HG03175 (cell line): ENCODE results near the gene ANKRD12.
"Not testable (repeated sequence)": the region's sequence is repeated elsewhere in the genome, so short reads cannot be mapped to it uniquely, and the experiment has no call there.

Source experiments
- ATAC-seq: cut with Tn5 transposase; IDR thresholded peaks from one replicate; pipeline ENCODE4 v1.9.1; 2021; ENCODE audit warnings: mild to moderate bottlenecking, moderate library complexity; ENCODE audit not compliant: unreplicated experiment

The ANKRD12 gene

GRCh38 chr18:9136315-9137155 is at the start of gene ANKRD12:
TSS of gene ANKRD12 (plus strand) at chr18:9136781. CDS start at chr18:9182433, 45,652 bp downstream.
- ATAC-seq: peak; percentile 72

DNA sequence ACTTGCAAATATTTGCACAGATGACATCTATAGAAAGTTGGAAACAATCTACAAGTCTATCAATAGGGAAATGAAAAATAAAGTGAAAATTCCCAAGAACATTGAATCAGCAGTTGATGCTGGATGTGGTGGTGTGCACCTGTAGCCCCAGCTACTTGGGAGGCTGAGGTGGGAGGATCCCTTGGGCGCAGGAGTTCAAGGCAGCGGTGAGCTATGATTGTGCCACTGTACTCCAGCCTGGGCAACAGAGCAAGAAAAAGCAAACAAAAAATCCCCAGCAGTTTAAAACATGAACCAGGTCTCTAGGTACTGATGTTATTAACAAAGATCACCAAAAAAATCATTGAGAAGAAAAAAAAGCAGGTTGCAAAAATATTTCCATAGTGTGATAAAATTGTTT is 49.4 kb upstream of the ANKRD12 start:
- ATAC-seq: no peak

DNA sequence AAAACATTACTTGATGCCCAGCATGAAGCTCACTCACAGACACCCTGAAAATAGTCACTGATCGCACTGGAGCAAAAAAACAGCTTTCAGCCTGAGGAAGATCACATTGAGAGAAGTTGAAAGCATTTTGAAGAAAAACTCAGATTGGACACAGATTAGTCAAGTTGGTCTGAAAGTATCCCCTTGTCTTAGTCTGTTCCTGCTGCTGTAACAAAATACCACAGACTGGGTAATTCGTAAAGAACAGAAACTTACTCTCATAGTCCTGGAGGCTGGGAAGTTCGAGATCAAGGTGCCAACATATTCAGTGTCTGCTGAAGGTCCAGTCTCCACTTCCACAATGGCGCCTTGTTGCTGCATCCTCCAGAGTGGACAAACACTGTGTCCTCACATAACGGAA is 48.3 kb upstream of the ANKRD12 start:
- ATAC-seq: no peak

- not testable (repeated sequence) for ATAC-seq
Measured at GRCh38 chr18:9088727-9089126, 47.9 kb upstream of the ANKRD12 start.

GRCh38 chr18:9090578-9090977 is 46.0 kb upstream of the ANKRD12 start:
- ATAC-seq: no peak

GRCh38 chr18:9091066-9091476 is 45.5 kb upstream of the ANKRD12 start:
- no peak for ATAC-seq

DNA sequence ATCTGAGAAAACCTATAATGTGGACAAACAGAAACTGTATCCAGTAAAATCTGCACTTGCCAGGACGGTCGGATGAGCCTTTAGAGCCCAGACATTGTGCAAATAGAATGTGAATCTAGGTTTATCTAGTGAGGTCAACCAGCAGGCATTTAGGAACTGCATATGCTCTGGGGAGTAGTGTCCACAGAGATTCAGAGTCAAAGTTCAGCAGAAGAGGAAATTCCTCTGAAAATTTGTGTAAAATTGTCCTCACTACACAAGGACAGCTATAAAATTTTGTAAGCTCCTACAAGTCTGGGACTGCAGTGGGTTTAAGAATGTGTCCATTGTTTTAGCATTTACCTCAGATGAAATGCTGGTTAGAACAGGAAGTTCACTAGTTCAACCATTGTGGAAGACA is 43.9 kb upstream of the ANKRD12 start:
- ATAC-seq: no peak

DNA sequence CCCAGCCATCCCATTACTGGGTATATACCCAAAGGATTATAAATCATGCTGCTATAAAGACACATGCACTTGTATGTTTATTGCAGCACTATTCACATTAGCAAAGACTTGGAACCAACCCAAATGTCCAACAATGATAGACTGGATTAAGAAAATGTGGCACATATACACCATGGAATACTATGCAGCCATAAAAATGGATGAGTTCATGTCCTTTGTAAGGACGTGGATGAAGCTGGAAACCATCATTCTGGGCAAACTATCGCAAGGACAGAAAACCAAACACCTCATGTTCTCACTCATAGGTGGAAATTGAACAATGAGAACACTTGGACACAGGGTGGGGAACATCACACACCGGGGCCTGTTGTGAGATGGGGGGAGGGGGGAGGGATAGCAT is 43.5 kb upstream of the ANKRD12 start:
- not testable (repeated sequence) for ATAC-seq

DNA sequence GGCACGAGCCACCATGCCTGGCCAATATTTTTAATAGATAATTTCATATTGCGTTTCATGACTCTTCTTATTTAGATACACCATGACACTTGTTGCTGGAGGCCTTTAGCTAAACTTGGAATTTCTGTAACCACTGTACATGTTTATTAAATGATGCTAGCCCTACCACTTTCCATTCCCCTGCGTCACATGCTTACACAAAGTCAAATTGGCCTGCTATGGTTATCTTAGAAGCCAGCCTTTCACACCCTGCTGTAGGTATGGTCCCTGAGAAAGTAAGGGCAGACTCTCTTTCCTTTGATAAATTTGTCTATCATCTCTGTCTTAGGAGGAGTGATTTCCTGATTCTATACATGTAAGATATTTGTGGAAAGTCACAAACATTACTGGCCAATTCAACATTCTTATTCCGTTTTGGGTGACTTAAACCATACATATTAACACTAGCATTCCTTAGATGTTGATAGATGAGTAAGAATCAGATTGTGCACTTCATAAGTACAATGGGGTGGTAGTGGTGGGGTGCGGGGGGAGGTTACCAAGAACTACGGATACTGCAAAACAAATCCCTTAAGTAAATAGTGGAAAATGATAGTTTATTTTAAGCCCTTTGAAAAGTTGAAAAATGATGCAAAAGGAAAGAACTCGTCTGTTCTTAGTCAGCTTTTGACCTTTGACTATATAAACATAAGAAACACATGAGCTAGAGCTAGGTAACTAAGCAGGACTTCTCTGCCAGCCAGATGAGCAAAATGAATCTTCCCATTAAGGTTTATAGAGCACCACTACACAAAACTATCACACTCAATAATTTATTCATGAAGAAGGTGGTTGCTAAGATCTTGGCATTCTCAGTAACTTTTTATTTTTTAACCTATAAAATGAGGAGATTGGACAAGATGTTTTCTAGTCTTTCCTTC is 42.0 kb upstream of the ANKRD12 start:
- no peak for ATAC-seq

- ATAC-seq: peak; percentile 92
Measured at GRCh38 chr18:9095297-9096006, 41.1 kb upstream of the ANKRD12 start.

DNA sequence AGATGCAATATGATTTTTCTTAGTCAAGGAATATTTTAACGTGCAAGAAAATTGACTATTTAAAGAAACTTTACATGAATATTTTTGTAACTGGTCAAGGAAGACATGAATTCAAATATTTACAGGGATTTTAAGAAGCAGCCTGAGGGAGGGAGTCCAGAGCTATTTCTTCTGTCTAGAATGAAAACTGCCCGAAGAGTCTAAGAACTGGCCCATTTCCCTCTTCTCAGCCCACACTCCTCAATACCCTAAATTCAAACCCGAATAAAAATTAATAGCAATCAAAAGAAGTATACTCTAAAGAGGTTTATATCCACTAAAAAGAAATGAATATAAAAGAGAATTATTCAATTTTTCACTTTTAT is 40.6 kb upstream of the ANKRD12 start:
- no peak for ATAC-seq

- no peak for ATAC-seq
Measured at GRCh38 chr18:9096685-9097084, 39.9 kb upstream of the ANKRD12 start.

- no peak for ATAC-seq
Measured at GRCh38 chr18:9097349-9097748, 39.2 kb upstream of the ANKRD12 start.

- no peak for ATAC-seq
Measured at GRCh38 chr18:9100796-9101195, 35.8 kb upstream of the ANKRD12 start.

- ATAC-seq: peak; percentile 13
Measured at GRCh38 chr18:9101730-9102507, 34.7 kb upstream of the ANKRD12 start.

- peak; percentile 96 for ATAC-seq
Measured at GRCh38 chr18:9102508-9103375, 33.8 kb upstream of the ANKRD12 start, which contains the start of gene NDUFV2. TSS of gene NDUFV2 (plus strand) at chr18:9102699. CDS start at chr18:9102744, 45 bp downstream.

DNA sequence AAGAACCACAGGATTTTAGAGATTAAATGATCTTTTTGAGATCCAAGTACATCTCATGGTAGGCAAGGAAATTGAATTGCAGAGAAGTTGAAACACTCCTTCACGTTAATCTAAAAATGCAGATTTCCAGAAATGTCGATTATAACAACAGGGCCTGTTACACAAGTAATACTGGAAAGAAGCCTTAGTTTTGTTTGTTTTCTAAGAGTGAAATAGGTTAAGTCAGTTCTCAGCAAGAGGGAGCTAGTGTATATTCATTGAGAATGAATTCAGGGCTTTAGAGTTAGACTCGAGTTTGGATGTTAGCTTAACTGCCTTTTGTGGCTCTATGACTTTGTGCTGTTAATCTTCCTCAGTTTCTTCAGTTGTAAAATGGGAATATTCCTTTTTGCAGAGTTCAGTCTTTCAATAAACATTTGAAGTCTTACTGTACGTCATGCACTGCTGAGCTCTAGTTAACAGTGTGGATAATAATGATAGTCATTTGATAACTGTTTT is 33.2 kb upstream of the ANKRD12 start:
- no peak for ATAC-seq

DNA sequence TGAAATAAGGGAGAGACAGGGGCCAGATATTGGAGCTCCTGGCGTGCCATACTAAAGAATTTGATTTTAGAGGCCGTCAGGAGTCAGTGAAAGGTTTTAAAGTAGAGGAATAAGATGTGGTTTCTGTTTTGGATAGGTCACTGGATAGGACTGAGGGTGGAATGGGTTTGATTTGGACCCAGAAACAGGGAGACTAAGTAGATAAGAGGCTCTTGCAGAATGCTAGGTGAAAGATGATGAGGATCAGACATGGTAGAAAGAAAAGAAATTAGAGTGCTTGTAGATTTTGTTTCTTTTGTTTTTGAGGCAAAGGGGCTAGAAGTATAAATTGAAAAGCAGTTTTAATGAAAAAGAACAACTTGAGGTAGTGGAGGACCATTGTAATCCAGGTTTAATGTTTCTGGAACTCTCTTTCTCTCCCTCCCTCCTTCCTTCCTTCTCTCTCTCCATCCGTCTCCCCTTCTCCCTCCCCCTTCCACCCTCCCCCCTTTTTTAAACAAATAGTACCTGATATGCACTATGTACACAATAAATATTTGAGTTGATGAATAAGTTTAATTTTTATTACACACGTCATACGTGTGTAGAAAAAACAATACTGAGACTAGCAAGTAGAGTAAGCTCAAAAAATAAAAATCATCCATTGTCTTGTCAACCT is 32.2 kb upstream of the ANKRD12 start:
- no peak for ATAC-seq

GRCh38 chr18:9105420-9105819 is 31.2 kb upstream of the ANKRD12 start:
- ATAC-seq: no peak
